Anterior cingulate cortex (tissue), 58 donors: Measurements from ENCODE around the gene RNF39.
"Not testable (repeated sequence)": the region's sequence is repeated elsewhere in the genome, so short reads cannot be mapped to it uniquely, and the experiment has no call there.

ENCODE experiments used
- DNase-seq, 58 donors: peaks; one replicate each; lab custom pipeline; 2025; lab: John Stamatoyannopoulos, UW

Gene RNF39

GRCh38 chr6:30063315-30063714 lies 12.3 kb downstream of the RNF39 start:
- no peak for DNase-seq

- DNase-seq = no peak
Observed at GRCh38 chr6:30062471-30063178, 12.9 kb downstream of the RNF39 start.

- DNase-seq = peak in 3 of 58 donors; percentile 28 to 48 (median 37)
Observed at GRCh38 chr6:30061858-30062458, 13.6 kb downstream of the RNF39 start.

GRCh38 chr6:30061092-30061857 lies 14.3 kb downstream of the RNF39 start, which contains the start of gene POLR1H:
TSS of gene POLR1H (plus strand) at chr6:30061265. CDS start at chr6:30061525, 260 bp downstream.
- peak; percentile 42 to 96 (median 87) for DNase-seq

- peak in 14 of 58 donors; percentile 4 to 71 (median 26) for DNase-seq
Observed at GRCh38 chr6:30060606-30061091, 14.9 kb downstream of the RNF39 start.

GRCh38 chr6:30055513-30055912 lies 20.1 kb downstream of the RNF39 start:
- DNase-seq = no peak

GRCh38 chr6:30053682-30054081 lies 21.9 kb downstream of the RNF39 start:
- DNase-seq = no peak

GRCh38 chr6:30047220-30047619 lies 28.3 kb downstream of the RNF39 start:
- no peak for DNase-seq

GRCh38 chr6:30044630-30045029 lies 30.9 kb downstream of the RNF39 start:
- DNase-seq = no peak

GRCh38 chr6:30043744-30044143 lies 31.8 kb downstream of the RNF39 start:
- no peak for DNase-seq

GRCh38 chr6:30042914-30043313 lies 32.7 kb downstream of the RNF39 start:
- no peak for DNase-seq

- DNase-seq = peak in 5 of 58 donors; percentile 0 to 10 (median 9)
Observed at GRCh38 chr6:30042476-30042875, 33.1 kb downstream of the RNF39 start.

GRCh38 chr6:30041821-30042220 lies 33.7 kb downstream of the RNF39 start:
- no peak for DNase-seq

GRCh38 chr6:30041221-30041620 lies 34.3 kb downstream of the RNF39 start:
- no peak for DNase-seq

- DNase-seq = no peak
Observed at GRCh38 chr6:30037182-30037788, 38.3 kb downstream of the RNF39 start.

- DNase-seq = no peak
Observed at GRCh38 chr6:30035784-30036183, 39.8 kb downstream of the RNF39 start.

- DNase-seq = not testable (repeated sequence)
Observed at GRCh38 chr6:30033440-30033839, 42.1 kb downstream of the RNF39 start.

GRCh38 chr6:30031381-30031780 lies 44.2 kb downstream of the RNF39 start:
- DNase-seq = no peak

GRCh38 chr6:30029588-30029987 lies 46.0 kb downstream of the RNF39 start:
- DNase-seq = no peak

- no peak for DNase-seq
Observed at GRCh38 chr6:30025186-30025585, 50.4 kb downstream of the RNF39 start.

- not testable (repeated sequence) for DNase-seq
Observed at GRCh38 chr6:30022712-30023111, 52.9 kb downstream of the RNF39 start.
